HG02798 (cell line): ENCODE results near the gene NSG1.

Source experiments
- ATAC-seq: cut with Tn5 transposase; IDR thresholded peaks from one replicate; pipeline ENCODE4 v1.9.1; 2021; ENCODE audit warnings: mild to moderate bottlenecking; ENCODE audit not compliant: unreplicated experiment, poor library complexity

The NSG1 gene

DNA sequence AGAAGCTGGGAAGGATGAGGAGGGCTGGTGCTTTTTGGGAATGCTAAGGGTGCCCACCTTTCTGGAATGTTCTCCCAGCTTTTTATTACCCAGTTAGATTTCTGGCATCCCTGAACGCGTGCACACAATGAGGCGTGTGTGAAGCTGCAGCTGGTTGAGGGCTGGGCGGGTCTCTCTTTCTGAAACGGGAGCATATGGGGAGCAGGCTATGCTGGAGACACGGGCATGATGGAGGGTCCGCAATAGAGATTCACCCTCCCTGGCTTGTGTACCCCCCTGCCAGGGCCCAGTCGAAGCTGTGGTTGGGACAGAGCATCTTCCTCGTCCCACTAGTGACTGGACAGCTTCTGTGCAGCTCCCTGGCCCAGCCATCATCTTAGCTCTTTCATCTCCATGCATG, 8.5 kb downstream of the NSG1 start:
- no peak for ATAC-seq

DNA sequence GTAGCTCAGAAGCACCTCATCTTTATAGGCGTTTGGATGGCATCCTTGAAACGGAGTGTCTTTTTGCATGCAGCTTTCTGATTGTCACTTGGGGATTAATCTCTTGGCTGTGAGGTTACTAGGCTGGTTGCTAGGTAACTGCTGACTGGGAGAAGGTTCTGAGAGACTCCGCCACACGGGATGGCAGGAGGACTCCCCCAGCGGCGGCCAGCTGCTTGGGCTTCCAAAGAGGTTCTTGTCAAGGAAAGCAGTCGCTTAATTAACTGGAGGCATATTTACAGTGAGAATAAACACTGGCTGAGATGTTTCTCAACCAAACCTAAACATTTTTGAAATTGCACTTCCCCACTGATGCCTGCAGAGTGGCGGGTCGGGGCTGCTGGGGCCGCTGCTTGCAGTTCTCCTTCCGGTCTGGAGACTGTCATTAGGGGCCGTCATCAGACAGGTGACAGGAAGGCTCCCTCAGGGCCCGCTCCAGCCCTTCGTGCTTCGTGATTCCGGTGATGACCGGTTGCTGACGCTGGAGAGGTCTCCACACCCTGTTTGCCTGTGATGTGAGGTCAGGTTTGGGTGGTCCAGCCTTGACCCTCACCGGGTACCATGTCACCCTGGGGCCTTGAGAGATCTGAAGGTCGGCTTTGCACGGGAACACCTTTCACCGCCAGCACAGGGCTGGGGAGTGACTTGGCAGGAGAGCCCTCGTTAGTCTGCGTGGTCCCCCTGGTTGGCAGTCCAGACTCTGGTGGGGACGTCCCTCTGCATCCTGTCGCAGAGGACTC, 9.1 kb downstream of the NSG1 start:
- ATAC-seq = no peak

DNA sequence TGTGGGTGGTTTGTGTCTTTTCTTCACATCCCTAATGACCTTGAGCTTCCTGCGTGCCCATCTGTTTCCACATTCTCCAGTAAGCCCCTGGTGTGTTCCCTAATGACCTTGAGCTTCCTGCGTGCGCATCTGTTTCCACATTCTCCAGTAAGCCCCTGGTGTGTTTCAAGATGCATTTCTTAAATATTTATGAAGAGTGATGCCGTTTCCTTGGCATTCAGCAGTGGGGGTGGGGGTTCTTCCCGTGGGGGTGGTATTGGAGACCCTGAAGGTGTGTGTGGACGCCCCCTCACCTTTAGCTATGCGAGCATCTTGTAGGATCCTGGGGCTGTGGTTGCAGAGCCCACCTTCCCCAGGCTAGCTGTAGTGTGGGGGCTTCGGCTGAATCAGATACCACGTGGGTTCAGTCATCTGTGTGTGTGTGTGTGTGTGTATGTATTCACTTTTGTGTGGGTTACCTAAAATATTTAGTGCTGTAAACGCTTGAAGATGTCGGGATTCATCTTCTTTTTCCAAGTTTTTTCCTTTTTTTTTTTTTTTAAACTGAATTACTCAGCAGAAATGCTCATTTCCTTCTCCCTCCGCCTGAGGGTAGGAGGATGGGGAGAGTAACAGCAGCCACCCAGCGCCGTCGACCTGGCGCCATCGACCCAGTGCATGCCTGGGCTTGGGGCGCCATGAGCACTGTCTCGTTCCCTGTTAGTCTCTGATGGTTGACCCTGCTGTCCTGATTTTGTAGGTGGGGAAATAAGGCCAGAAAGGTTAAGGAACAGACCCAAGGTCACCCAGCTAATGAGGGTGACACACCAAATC, 9.9 kb downstream of the NSG1 start:
- ATAC-seq = no peak

DNA sequence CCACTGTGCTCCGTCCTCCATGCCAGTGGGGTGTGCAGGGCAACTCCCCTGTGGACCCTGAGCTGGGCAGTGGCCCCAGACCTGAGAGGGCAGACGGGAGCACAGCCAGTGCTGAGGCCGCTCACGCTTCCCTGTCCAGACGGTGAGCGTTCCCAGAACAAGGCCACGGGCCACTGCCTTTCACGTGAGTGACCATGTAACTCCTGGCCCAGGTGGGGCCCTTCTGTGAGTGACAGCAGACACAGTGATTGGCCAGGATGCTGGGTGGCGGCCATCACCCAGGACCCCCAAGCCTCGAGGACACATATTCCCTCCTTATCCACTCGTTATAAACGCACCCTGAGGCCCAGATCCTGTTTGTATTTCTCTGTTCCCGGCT, 10.5 kb downstream of the NSG1 start:
- no peak for ATAC-seq

DNA sequence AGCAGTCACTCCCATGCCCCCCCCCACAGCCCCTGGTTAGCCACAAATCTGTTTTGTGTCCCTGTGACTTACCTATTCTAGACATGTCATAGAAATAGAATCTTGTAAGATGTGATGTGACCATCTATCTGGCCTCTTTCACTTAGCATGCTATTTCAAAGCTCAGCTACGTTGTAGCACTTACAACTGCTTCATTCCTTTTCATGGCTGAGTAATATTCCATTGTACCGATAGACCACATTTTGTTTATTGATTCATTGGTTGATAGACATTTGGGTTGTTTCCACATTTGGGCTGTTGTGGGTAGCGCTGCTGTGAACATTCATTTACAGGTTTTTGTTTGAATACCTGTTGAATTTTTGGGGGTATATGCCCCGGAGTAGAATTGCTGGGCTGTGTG, 11.5 kb downstream of the NSG1 start:
- ATAC-seq = no peak

DNA sequence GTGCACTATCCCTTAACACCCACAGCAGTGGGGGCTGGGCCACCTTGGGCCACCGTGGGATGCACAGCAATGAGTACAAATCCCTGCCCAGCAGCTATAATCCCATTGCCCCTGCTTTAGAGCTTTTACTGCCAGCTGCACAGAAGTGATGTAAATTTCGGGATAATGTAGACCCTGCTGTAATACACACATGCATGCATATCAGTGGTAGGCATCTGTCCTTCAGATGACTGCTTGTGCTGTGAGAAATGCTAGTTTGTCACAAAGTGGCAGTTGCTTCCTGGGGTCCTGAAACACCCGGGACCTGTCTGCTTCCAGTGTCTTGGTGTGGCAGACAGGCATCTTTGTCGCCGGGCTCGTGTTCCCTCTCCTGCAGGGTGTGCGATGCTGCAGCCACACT, 14.1 kb downstream of the NSG1 start:
- no peak for ATAC-seq

DNA sequence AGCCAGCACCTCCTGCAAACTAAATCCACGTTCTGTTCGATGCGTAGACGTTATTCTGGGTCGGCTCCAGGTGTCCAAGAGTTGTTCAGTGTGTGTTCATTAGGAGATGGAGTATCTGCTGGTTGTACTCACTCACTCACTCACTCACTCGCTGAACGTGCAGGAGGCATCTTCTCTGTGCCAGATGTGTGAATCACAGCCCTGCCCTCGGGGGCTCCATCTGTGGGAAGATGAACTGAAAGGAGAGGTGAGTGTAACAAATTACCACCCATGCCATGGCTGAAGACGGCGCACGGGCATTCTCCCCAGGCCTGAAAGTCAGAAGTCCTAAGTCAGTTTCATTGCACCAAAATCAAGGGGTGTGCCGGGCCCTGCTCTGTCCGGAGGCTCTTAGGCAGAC, 16.1 kb downstream of the NSG1 start:
- no peak for ATAC-seq

DNA sequence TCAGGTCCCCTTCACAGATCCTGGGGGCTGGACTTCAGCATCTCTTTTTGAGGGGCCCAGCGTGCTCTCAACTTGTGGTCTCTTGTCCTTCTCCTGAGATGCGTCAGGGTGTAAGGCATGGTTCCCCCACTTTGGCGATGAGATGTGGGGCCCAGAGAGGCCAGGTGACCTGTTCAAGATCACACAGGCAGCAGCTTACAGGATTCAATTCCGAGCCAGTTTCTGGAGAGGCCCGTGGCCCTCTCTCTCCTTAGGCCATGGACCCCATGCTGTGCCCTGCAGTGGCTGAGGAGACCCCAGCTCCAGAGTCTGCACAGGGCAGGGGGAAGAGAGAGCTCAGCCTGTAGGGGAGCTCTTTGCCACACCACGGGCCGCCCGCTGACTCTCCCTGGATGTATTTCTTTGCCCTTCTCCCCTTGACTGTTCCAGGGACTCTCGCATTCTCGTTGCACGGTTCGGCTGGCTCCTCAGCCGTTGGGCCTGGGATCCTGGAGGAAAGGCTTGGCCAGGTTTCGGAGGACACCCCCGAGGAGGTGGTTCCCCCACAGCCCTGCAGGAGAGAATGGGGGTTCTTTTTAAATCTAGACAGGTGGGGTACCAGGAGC, 18.6 kb downstream of the NSG1 start:
- ATAC-seq = no peak

DNA sequence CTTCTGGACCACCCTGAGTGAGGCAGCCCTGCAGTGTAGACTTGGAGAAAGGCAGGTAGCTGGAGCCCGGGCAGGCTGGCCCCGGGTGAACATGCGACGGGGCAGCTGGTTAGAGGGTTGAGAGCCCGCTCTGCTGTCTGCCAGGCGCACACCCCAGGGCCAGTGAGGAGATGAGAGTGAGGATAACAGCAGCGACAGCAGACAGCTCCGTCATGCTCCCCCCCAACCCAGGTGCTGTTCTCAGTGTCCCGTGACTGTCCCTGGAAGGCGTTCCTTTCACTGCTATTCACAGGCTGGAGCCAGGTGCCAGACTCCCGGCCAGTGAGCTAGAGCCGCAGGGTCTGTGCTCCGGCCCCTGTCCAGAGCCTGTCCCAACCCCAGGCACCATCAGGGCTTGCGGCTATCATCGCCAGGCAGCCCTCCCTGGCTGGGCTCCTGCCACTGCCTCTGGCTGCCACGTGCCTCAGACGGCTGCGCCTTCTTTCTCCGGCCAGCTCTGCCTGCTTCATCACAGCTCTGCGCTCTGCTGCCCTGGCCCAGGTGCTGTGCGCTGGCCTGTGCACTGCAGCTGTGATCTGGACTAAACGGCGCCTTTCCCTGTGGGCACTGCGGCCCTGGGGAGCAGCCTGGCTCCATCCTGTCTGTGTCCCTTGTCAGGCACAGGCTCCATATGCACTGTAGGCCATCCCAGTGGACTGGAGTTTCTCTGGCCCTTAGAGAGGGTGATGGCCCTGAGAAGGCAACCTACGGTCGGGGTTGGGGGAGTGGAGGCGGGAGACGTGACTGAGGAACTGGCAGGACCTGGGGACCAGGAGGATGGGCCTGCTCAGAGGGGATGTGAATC, 19.8 kb downstream of the NSG1 start:
- no peak for ATAC-seq

DNA sequence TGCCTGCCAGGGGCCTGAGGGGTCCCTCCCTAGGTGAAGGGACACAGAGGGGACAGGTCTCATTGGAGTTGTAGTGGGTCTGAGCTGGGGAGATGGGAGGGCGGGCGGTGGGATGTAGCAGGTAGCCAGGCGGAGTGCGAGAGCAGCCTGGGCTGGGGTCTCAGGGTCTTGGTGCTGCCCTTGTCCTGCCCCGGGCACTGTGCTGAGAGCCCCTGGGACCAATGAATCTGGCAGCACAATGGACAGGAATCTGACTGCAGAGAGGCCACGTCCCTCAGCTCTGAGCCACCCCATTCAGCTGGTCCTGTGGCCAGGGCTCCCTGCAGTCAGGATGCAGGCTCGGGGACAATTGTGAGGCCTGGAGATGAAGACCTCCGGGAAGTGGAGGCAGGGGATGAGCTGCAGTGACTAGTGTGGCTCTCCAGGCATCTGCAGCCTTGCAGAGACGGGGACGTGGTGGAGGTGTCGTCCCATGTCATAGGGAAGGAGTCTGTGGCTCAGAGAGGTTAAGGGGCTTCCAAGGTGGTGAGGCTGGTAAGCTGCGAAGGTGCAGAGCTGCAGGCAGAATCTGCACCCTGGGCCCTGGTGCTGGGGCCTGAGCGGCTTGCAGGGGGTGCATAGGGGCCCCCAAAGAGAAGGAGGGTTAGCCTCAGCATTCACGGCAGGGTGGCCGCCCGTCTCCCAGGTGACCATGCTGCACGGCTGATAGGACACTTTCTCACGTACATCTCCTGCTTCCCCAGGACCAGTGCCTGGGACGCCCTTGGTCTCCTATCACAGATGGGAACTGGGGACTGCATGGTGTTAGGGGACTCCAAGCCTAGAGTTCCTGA, 20.6 kb downstream of the NSG1 start:
- no peak for ATAC-seq

DNA sequence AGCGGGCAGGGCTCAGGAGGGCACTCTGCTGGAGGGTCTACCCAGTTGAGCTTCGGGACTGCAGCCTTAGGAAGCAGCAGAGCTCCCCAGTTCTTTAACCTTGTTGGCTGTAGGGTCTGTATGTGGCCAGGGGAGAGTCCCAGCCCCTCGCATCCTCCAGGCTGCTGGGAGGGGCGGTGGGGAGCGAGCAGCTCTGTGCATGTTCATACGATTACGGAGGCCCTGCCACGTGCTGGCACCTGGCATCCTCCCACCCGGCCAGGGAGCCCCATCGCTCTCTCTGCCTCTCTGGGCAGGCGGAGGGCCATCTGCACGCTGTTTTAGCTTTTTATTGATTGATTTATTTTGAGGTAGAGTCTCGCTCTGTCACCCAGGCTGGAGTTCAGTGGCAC, 21.2 kb downstream of the NSG1 start:
- no peak for ATAC-seq

DNA sequence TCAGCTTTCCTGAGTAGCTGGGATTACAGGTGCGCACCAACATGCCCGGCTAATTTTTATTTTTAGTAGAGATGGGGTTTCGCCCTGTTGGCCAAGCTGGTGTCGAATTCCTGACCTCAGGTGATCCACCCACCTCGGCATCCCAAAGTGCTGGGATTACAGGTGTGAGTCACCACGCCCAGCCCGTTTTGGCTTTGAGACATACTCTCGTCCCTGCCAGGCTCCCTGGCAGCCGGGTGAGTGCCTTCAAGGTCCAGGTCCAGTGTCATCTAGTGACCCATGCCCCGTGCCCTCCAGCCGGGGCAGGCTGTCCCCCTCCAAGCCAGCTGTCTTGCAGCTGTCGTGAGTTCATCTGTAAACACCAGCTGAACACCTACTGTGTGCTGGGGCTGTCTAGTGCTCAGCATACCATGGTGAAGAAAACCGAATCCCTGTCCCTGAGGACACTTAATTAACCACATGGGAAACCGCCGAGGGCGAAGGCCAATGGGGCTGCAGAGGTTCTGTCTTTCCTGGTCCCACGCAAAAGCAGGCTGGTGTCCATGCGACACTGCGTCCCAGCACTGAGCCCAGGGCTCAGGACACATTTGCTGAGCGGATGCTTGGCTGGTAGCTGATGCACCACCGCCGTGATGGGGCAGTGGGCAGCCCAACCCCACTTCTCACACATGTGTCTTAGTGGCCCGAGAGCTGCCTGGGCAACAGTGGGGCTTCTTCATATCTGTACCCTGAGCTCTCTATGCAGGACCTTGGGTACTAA, 21.9 kb downstream of the NSG1 start:
- no peak for ATAC-seq

DNA sequence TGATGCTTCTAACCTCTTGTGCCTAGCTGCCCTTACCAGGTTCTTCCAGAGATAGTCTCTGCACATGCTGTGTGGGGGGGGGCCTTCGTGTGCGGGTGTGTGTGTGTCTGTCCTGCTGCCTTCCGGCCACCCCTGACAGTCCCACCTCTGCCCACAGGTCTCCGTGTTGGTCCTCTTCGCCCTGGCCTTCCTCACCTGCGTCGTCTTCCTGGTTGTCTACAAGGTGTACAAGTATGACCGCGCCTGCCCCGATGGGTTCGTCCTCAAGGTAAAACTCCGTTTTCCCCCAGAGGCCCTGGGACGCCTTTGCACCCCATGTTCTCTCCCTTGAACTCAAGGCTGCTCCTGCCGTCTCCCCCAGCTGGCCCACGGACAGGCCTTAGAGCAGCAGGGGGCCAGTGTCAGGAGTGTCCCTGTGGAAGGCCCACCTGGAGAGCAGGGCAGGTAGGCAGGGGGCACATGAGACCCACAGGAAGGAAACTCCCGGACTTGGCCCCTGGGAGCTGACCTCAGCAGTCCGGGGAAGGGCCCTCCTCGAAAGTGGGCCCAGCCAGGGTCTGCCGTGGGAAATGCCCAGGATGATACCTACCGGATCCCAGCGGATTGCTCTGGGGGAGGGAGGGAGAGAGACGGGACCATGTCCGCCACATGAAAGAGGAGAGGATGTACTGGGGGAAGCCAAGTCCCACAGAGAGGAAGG, 22.7 kb downstream of the NSG1 start:
- no peak for ATAC-seq

DNA sequence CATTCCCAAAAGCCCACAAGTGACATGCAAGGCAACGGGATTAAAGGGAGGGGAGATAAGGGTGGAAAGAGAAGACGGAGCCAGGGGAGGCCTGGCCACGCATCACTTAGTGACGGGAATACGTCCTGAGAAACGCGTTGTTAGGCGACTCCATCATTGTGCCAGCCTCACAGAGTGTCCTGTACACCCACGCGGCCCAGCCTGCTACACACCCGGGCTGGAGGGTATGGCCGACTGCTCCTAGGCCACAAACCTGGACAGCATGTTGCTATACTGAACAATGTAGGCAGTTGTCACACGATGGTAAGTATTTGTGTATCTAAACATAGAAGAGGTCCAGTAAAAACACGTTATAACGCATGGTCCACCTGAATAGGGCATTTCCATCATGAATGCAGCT, 23.4 kb downstream of the NSG1 start:
- no peak for ATAC-seq

DNA sequence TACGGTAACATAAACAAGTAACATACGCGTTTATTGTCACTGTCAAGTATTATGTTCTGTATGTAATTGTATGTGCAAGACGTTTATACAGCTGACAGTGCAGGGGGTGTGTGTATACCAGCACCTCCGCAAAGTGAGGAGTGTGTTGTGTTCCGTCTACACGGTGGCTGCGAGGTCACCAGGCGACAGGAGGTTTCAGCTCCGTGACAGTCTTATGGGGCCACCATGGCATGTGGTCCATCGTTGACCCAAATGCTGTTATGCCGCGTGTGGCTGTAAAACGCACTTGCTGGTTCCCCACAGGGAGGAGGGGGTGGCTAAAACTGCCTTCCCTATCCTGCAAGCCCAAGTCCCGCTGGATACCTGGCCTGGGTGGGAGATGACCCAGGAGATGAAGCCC, 25.0 kb downstream of the NSG1 start:
- no peak for ATAC-seq

DNA sequence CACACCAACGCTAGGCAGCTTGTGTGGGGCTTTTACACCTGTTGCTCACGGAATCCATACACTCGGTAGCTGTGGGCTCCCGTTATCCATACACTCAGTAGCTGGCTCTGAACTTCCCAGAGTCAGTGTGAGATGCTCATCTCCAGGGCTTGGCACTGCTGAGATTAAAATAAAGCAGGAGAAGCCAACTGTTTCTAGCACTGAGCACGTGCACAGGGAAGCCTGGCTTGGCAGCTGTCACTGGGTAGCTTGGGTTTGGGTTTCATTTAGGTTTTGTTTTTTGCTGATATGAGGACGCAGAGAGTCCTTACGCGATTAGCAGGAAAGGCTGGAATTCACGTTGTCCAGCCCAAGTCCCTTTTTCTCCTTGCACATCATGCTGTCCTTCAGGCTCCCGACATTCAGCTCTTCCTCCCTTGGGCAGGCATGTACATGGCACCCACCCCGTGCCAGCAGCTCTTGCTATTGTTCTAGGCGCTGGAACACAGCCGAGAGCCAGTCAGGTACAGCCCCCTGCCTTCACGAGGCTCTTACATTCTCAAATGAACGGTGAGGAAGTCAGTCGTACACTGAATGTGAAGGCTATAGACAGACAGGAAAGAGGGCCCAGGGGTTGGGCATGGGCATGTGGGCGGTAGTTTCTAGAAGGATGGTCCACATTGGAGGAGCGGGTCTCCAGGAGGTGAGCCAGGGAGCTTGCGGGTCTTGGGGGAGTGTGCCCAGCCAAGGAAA, 25.9 kb downstream of the NSG1 start:
- no peak for ATAC-seq

DNA sequence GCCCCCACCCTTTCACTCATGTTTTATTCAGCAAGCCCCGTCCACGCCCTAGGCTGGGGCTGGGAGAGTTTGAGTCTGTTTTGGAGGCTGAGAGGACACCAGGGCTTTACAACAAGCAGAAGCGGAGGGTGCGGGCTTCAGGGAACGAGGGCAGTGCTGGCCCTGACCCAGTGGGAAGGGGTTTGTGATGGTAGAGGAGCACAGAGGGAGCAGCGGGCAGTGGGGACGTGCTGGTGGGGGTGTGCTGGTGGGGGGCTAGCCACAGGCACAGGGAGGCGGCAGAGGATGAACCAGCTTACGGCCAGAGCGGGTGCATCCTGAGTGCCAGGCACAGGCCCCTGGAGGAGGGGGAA, 26.4 kb downstream of the NSG1 start:
- ATAC-seq = no peak

DNA sequence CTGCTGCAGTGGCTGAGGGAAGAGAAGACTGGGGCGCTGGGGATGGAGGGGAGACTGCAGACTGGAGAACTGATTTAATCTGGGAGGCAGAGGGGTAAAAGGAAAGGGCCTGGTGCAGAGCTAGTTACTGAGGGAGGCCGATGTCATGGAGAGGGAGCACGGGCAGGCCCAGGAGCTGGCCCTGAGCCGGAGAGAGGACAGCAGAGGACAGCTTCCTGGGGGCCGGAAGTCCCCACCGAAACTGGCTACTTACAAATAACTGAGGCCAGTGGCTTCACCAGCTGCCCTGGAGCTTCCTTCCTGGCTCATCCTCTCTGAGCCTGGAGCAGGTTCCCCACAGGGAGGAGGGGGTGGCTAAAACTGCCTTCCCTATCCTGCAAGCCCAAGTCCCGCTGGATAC, 26.9 kb downstream of the NSG1 start:
- no peak for ATAC-seq
